Mucosa of gallbladder (tissue), 1 donor: ENCODE measurements around the gene HCFC1R1. TPM values are rescaled to one million over a fixed set of nuclear protein-coding genes. Genes with fewer than 3 reads are reported as not detected.

Experiments
- DNase-seq: peaks from one replicate; pipeline ENCODE4 v3.0.0-alpha.2; 2020; ENCODE audit warnings: low spot score
- total RNA-seq: library from RNA; stranded (reverse); gene quantifications from one replicate; pipeline ENCODE4 v1.2.1, GENCODE V29; 2021
- donor health status: DM: no; HTN: no; CAD: no.

HCFC1R1 gene
- total RNA-seq, 1 donor from 2014 or later, result 54.6 TPM

- DNase-seq, result no peak
Measured at GRCh38 chr16:3035972-3036725, 12.4 kb upstream of the HCFC1R1 start.

- no peak for DNase-seq
Measured at GRCh38 chr16:3035289-3035971, 11.7 kb upstream of the HCFC1R1 start.

DNA sequence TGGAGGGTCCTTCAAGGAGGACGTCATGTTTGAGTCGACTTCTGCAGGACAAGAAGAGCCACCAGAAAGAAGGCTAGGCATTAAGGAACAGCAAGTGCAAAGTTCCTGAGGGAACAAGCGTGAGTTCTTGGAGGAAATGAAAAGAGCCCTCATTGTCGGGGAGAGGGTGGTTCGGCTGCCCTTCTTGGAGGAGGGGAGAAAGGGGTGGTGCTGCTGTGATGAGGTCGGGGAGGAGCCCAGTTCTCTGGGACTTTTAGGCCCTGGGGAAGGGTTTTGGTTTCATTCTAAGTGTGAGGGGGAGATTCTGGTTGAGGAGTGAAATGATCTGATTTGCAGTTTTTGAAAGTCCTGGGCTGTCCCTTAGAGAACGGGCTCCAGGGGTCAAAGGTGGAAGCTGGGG, 8.9 kb upstream of the HCFC1R1 start:
- no peak for DNase-seq

GRCh38 chr16:3030222-3031212, 6.8 kb upstream of the HCFC1R1 start:
- DNase-seq, result no peak

GRCh38 chr16:3029491-3030221, 5.9 kb upstream of the HCFC1R1 start:
- DNase-seq, result no peak

DNA sequence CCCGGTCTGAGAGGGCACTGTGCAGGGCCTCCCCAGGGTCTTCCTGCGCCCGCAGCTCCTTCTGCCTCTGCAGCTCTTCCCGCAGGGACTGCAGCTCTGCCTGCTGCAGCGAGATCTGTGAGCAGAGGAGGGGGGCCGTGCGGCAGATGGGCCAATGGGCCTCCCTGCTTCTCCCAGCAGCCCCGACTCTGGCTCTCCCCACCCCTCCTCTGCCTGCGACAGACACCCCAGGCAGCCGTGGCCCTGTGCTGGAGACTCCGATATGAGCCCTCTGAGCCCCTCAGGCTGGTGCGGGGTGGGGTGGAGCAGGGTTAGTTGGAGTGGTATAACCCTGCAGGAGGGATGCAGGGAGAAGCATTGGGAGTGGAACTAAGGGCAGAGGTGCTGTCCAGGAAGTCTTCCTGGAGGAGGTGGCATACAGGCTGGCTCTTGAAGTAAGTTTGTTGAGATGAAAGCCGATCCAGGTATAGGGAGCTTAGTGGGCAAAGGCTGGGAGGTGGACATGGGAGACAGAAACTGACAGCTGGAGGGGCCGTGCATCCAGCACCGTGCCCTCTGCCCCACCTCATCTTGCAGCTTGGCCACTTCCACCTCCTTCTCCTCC, 5.1 kb upstream of the HCFC1R1 start:
- no peak for DNase-seq

DNA sequence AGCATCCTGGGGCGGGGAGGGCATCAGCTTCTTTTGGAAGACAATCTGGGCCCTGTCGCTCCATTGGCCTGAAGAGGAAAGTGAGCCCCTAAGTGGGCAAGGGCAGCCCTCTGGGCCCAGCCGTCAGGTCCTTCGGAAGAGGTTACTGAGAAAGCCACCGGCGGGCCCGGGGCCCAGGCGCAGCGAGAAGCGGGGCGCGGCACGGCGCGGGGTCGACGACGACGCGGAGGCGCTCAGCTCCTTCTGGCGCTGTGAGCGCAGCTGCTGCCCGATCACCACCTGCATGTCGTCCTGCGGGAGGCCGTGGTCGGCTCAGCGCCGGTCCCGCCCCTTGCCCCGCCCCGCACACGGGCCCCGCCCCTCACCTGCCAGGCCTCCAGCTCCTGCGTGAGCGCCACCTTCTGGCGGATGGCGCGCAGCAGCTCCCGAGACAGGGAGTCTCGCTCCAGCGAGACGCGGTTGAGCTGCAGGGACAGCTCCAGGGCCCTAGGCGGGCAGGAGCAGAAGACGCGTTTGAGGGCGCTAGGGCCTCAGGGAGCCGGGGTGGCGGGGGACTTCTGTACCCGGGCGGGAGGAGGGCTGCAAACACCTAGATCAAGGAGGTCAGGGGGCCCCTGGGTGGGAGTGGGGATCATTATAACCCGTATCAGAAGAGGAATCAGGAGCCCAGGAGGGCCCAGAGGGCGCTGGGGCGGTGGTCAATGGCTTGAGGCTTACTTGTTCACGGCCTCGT, 4.4 kb upstream of the HCFC1R1 start:
- DNase-seq, result peak; percentile 87

DNA sequence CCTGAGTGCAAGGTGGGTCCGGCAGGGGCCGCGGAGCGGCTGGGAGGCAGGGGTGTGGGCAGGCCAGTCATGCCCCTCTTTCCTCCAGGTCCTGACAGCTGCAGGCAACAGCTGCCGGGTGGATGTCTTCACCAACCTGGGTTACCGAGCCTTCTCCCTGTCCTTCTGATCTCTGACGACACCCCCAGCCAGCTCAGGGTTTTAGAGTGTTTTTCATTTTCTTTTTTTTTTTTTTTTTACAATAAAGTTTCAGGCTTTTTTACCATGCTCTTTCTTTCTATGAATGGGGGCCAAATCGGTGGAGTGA, 3.7 kb upstream of the HCFC1R1 start:
- no peak for DNase-seq

DNA sequence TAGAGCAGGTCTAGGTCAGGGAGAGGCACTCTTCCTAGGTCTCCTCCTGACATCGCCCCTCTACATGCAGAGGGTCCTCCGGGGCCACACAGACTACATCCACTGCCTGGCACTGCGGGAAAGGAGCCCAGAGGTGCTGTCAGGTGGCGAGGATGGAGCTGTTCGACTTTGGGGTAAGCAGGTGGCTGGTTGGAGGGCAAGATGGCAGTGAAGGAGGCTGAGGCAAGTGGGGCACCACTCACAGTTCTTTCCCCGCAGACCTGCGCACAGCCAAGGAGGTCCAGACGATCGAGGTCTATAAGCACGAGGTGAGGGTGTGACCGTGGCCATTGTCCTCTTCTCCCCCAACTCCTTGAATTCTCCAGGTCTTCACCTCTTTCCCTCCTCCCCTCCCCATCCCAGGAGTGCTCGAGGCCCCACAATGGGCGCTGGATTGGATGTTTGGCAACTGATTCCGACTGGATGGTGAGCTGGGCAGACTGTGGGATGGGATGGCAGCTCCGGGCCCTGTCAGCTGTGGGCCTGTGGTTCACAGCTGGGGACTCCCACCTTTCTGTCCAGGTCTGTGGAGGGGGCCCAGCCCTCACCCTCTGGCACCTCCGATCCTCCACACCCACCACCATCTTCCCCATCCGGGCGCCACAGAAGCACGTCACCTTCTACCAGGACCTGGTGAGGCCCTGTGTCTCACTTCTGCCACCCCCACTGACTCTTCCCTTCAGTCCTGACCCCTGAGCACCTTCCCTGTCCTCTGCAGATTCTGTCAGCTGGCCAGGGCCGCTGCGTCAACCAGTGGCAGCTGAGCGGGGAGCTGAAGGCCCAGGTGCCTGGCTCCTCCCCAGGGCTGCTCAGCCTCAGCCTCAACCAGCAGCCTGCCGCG, 3.1 kb upstream of the HCFC1R1 start:
- DNase-seq, result no peak

DNA sequence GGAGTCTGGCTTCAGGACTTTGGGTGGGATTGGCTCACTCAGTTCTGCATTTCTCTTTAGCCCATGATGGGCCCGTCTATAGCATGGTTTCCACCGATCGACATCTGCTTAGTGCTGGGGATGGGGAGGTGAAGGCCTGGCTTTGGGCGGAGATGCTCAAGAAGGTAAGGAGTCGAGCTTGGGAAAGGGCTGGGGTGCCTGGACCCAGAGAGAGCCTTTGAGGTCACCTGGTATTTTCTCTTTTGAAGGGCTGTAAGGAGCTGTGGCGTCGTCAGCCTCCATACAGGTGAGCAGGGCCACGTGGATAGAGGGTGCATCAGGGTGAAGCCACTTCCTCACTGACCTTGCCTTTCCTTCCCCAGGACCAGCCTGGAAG, 2.2 kb upstream of the HCFC1R1 start:
- DNase-seq, result no peak

DNA sequence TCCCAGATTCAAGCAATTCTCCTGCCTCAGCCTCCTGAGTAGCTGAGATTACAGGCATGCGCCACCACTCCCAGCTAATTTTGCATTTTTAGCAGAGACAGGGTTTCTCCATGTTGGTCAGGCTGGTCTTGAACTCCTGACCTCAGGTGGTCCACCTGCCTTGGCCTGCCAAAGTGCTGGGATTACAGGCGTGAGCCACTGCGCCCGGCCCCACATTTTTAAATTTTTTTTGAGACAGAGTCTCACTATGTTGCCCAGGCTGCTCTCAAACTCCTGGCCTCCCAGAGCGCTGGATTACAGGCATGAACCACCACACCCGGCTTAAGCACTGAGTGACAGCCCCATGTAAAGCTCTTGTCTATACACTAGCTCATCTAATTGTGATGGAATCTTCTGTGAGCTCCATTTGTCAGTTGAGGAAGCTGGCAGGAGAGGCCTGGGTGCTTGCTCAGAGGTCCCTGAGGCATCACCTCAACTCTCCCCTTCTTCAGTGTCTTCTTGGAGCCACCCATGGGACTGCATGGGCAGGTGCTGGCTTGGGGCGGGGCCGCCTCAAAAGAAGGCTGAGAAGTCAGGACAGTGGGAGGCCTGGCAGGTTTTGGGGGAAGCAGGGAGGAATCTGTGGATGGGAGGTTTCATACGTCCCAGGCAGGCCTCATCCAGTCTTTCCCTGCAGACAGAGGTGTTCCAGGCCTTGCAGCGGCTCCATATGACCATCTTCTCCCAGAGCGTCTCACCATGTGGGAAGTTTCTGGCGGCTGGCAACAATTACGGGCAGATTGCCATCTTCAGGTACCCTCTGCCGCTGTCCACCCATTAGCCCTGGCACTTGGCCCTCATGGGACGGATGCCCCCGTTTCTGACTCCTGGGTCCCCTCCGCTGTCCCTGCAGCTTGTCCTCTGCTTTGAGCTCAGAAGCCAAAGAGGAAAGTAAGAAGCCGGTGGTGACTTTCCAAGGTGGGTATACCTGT, 1.6 kb upstream of the HCFC1R1 start:
- DNase-seq, result no peak

DNA sequence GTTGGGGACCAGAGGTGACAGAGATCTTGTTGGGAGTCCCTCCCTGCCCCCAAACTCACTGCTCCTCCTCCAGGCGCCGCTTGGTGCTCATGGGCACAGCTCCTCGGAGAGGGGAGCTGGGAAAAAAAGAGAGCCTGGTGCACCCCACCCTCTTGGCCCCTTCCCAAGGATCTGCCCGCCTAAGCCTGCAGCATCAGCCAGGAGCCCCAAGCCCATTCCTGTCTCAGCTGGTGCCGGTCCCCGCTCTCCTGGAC, 400 bp downstream of the HCFC1R1 start:
- DNase-seq, result no peak

DNA sequence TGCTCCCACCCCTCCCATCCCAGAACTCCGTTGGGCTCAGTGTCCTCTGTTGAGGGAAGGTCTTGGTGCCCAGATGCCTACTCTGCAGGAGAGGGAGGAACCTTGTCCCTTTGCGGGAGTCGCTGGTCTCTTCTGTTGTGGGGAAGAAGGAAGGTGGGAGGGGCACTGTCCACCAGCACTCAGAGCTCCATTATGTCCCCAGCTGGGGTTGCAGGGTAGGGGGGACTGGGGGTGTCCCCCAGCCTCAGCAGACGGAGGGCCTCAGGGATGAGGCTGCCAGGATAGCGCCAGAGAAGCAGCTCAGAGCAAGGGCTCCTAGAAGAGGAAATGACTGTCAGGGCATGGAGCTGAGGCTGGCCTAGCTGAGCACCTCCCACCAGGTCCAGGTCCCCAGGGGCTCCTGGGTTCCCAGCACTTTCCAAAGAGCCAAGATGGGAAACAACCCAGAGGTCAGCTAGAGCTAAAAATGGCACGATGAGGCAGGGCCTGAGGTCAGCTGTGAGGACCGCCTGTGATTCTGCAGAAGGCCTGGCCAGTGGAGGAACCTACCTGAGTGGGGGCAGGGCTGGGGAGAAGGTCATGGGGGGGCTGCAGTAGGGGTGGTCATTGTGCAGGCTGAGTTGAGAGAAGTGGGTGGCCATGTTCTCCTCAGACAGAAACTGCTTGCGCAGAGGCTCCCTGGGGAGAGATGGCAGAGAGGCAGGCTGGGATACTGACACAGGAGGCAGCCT, 893 bp downstream of the HCFC1R1 start:
- DNase-seq, result no peak

- peak; percentile 92 for DNase-seq
Measured at GRCh38 chr16:3022208-3022683, 1.5 kb downstream of the HCFC1R1 start.

- DNase-seq, result peak; percentile 63
Measured at GRCh38 chr16:3021449-3022207, 2.1 kb downstream of the HCFC1R1 start.

DNA sequence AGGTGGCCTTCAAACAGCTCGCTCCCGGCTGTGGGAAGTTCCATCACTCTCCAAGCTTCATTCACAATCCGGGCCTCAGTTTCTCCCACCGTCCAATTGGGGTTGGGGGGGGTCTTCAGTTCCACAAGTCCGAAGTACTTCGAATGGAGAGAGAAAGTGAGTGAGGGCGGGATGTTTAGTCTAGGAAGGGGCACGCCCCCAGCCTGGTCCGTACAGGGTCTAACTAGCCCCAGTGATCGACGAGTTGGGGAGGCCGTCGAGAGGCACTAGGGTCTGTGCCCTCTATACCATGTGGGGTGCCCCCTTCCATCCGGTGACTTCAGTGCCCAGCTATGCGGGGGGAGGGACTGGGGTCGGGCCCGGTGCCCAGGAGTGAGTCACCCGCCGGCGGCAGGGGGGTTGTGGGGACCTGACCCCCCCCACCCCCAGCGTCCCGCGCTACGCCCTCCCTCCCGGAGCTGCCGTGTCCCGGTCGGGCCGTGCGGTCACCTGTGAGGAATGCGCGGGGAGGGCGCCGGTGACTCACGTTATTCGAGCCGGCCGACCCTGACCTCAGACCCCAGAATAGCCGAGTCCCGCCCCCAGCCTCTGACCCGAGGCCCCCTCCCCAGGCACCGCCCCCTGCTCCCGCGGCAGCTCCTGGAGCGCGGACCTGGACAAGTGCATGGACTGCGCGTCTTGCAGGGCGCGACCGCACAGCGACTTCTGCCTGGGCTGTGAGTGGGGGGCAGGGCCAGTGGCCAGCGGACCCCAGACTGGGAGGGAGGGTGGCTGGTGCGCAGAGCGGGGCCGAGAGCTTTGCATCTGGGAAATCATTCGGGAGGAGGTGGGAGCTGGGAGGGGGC, 2.9 kb downstream of the HCFC1R1 start:
- DNase-seq, result peak; percentile 78
